ENCODE data around the gene CSNK1A1. TPM values are rescaled to one million over a fixed set of nuclear protein-coding genes. Genes with fewer than 3 reads are reported as not detected.

CSNK1A1 gene
- total RNA-seq, 1 donor from 2014 or later = 176 TPM

DNA sequence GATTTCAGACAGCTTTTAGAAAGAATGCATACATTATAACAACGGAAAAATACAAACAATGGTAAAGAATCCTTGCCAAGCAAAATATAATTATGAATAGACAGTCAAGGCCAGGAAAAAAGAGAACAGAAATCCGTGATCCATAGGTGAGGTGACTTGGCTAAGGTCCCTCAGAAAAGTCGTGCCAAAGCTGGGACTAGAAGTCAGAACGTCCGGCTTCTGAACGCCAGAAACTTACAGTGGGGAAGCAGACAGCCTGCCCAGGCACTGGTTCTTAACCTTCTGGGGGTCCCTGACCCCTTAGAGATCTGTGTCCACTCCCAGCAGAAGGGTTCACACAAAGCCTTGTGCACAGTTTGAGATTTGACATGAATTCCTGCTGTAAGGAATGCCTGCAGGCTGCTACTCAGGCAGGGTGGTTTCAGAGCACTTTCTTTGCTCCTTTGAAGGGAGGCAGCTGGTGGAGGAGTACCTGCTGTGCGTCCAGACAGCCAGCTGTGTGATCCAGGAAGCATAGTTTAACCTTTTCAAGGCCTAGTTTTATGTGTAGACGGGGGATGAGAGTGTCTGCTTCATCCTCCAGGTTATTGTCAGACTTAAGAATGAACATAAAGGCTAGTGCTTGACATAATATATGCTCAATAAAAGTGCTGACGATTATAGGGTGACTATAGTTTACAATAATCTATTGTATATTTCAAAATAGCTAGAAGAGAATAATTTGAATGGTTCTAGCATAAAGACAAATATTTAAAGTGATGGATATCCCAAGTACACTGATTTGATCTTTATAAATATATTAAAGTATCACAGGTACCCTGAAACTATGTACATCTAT, 30.9 kb upstream of the CSNK1A1 start:
- peak overlapping the region; percentile 66 for H3K4me3 ChIP-seq (ENCODE audit: low read depth, low read length)
- TF ChIP-seq CTCF (conservative IDR thresholded peaks at IDR 0.05; ENCODE audit: low read depth, low read length) = no peak
- DNase-seq (ENCODE audit: low read depth) = no peak

GRCh38 chr5:149581192-149581861, 30.1 kb upstream of the CSNK1A1 start, which contains the start of gene ARHGEF37:
TSS of gene ARHGEF37 (plus strand) at chr5:149581498. CDS start at chr5:149597770, 16,272 bp downstream.
- peak within 1 kb of the TSS; percentile 66 for H3K4me3 ChIP-seq (ENCODE audit: low read depth, low read length)
- no peak for TF ChIP-seq CTCF (conservative IDR thresholded peaks at IDR 0.05; ENCODE audit: low read depth, low read length)
- DNase-seq (ENCODE audit: low read depth) = no peak

DNA sequence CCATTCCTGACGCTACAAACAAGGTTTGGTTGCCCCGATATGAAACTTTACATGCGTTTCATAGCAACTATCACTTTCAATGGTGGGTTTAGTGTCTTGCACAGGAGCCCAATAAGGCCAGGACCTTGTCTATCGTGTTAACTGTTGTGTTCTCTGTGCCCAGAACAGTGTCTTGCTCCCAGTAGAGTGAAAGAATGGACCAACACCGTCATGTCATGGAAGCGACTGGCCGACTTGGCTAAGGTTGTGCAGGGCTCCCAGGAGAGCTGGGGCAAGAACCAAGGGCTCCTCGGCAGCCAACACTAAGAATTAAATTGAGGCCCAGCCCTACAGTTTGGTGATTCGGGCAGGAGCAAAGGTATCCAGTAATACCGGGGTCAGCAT, 29.6 kb upstream of the CSNK1A1 start:
- no peak for TF ChIP-seq CTCF (conservative IDR thresholded peaks at IDR 0.05; ENCODE audit: low read depth, low read length)
- no peak for DNase-seq (ENCODE audit: low read depth)
- H3K4me3 ChIP-seq (ENCODE audit: low read depth, low read length) = peak overlapping the region; percentile 66

DNA sequence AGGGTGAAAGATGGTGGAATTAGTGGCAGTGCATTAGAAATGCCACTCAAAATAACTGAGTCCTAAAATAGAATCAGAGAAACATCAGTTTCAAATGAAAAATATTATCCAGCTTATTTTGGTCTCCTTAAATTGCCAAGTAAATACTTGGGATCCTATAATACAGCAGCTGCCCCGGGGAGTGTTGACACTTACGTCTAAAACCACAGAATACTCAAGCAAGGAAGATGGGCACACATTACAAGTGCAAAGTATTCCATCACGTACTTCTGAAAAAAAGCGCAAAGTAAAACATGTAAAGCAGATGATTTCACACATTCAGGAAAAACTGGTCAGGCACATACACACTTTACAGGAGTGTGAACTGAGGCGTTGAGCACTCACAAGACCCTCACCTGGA, 27.7 kb upstream of the CSNK1A1 start:
- no peak for DNase-seq (ENCODE audit: low read depth)
- H3K4me3 ChIP-seq (ENCODE audit: low read depth, low read length) = no peak overlapping the region
- no peak for TF ChIP-seq CTCF (conservative IDR thresholded peaks at IDR 0.05; ENCODE audit: low read depth, low read length)

DNA sequence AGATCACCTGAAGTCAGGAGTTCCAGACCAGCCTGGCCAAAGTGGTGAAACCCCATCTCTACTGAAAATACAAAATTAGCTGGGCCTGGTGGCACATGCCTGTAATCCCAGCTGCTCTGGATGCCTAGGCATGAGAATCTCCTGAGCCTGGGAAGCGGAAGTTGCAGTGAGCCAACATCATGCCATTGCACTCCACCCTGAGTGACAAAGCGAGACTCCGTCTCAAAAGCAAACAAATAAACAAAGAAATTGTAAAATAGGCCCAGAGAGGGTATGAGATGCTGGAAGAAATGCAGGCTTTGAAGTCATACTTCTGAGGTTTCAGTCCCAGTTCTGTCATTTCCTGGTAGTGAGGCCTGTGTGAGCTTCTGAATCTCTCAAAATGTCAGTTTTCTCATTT, 24.8 kb upstream of the CSNK1A1 start:
- DNase-seq (ENCODE audit: low read depth) = no peak
- H3K4me3 ChIP-seq (ENCODE audit: low read depth, low read length) = no peak overlapping the region
- TF ChIP-seq CTCF (conservative IDR thresholded peaks at IDR 0.05; ENCODE audit: low read depth, low read length) = no peak

GRCh38 chr5:149575131-149575530, 23.9 kb upstream of the CSNK1A1 start:
- no peak overlapping the region for H3K4me3 ChIP-seq (ENCODE audit: low read depth, low read length)
- TF ChIP-seq CTCF (conservative IDR thresholded peaks at IDR 0.05; ENCODE audit: low read depth, low read length) = no peak

More at GRCh38 chr5:149575131-149575530, 23.9 kb upstream of the CSNK1A1 start:
- DNase-seq (ENCODE audit: low read depth) = no peak
